Measurements from ENCODE around the gene GIPR.

GIPR gene

DNA sequence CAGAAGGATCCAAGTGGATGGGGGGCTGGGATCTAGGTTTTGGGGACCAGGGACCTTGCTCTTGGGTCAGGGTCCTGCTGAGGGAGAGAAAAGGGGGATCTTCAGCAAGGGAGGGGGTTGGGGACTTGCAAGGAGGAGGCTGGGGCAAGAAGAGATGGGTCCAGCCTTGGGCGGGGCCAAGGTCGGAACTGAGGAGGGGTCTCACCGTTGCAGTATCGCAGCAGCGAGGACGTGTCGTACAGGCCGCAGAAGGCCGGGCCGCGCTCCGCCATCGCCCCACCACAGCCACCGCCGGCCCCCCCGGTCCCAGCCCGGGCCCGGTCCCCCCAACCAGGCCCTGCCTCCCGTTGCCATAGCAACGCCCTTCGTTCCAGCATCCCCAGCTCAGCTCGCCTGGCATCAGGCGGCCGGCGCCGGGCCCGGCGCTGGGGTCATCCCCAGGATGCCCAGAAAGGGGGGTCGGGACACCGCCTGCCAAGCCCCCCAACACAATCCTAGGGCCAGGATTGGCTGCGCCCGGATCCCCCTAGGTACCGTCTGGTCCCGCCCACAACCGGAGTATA is 22.9 kb upstream of the GIPR start:
- FAIRE-seq = no peak
- no peak for DNase-seq (ENCODE audit: extremely low spot score, insufficient read length, low read depth)

DNA sequence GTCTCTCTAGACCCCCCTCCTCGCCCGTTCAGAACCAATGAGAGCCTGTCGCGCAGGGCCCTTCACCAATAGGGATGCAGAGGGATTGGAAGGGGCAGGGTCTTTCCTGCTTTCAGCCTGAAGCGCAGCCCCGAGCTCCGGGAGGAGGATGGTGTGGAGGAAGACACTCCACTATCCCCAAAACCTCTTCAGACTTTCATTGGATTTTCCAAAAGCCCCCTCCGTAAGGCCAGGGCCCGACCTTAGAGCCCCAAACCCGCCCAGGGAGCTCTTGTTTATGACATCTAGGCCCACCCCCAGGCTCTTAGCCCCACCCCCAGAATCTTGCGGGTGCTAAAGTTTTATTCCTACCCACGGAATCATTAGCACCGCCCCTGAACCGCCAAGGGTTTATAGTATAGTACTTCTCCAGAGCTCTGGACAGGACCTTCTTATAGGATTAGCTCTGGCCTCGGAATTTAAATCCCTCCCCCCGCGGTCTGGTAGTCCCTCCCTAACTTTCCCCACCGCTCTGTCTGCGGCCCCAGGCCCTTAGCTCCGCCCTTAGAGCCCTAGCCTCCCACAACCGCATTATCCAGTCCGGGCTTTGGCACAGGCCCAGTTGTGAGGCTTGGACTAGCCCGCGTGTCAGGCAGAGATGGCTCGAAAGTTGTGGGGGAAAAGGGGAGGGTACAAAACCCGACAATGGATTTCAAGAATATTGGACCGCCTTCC is 22.2 kb upstream of the GIPR start:
- peak; percentile 79 for FAIRE-seq
- DNase-seq (ENCODE audit: extremely low spot score, insufficient read length, low read depth) = no peak

DNA sequence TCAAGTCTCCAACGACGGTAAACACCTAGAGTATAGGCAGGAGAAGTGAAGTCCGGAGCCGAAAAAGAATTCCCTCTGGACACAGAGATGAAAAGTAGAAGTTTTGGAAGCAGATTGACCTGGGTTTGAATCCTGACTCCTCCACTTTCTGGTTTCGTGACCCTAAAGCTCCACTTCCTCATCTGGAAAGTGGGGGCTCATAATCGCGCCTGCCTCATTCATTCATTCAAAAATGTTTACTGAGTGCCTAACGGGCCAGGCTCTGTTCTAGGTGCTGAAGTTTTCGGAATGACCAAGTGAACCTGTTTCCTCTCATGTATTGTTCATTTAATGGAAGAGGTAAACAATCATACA is 21.7 kb upstream of the GIPR start:
- DNase-seq (ENCODE audit: extremely low spot score, insufficient read length, low read depth) = no peak
- FAIRE-seq = no peak

DNA sequence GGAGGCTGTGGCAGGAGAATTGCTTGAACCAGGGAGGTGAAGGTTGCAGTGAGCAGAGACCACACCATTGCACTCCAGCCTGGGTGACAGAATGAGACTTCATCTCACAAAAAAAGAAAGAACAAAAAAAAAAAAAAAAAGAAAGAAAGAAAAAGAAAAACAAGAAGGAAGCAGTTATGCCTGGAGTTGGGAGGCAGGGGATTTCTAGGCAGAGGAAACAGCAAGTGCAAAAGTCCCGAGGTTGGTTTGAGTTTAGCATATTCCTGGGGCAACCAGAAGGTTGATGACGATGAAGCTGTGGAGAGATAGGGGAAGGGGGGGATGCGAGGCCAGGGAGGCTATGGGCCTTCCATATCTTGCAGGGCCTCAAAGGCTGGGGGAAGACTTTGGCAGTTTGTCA is 17.3 kb upstream of the GIPR start:
- FAIRE-seq = no peak

DNA sequence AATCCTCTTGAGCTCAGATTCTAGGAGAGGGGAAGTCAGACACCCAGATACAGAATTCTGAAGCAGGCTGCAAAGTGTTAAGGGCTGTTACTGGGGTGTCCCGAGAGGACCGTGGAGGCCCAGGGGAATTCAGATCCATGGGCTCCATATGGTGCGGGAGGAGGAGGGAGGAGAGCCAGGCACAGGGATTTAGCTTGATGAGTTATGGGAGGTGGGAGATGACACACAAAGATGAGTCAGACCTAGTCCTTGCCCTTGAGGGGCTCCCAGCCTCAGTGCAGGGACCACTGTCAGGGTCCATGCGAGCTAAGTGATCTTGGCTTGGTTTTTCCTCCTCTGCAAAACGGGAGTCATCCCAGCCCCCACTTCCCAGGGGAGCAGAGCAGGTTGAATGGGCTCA is 14.4 kb upstream of the GIPR start:
- DNase-seq (ENCODE audit: extremely low spot score, insufficient read length, low read depth) (no peak), FAIRE-seq (no peak)

More for the DNA sequence above, 17.3 kb upstream of the GIPR start:
- DNase-seq (ENCODE audit: extremely low spot score, insufficient read length, low read depth) = no peak

DNA sequence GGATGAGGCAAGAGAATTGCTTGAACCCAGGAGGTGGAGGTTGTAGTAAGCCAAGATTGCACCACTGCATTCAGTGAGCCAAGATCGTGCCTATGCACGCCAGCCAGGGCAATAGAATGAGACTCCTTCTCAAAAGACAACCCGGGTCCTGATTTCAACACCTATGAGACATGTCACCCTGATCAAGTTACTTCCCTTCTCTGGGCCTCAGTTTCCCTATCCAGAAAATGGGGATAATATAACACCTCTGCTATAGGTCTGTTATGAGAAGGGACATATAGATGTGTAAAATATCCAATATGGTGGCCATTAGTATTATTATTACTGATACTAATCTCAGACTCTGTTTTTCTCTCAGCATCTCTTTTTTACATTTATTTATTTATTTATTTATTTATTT is 12.9 kb upstream of the GIPR start:
- no peak for FAIRE-seq
- no peak for DNase-seq (ENCODE audit: extremely low spot score, insufficient read length, low read depth)

DNA sequence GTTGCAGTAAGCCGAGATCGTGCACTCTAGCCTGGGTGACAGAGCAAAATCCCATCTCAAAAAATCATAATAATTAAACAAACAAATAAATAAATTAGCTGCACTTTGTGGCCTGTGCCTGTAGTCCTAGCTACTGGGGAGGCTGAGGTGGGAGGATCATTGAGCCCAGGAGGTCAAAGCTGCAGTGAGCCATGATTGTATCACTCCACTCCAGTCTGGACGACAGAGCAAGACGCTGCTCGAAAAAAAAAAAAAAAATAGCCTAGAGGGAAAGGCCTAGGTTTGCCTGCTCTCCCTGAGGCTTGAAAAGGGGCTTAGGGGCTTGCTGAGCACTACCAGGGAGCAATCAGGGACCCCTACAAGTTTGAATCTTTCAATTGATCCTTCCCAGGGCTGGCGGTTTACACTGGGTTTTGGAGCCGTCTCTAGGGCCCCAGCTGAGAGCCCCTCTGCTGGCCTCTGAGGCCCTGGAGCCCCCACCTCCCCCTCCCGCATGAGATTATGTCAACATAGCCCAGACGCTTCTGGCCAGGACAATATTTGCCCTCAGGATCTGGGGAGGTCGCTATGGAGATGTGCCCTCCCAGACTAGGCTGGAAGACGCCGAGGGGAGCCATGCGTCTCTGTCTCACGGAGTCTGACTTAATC is 10.4 kb upstream of the GIPR start:
- FAIRE-seq = no peak
- no peak for DNase-seq (ENCODE audit: extremely low spot score, insufficient read length, low read depth)

DNA sequence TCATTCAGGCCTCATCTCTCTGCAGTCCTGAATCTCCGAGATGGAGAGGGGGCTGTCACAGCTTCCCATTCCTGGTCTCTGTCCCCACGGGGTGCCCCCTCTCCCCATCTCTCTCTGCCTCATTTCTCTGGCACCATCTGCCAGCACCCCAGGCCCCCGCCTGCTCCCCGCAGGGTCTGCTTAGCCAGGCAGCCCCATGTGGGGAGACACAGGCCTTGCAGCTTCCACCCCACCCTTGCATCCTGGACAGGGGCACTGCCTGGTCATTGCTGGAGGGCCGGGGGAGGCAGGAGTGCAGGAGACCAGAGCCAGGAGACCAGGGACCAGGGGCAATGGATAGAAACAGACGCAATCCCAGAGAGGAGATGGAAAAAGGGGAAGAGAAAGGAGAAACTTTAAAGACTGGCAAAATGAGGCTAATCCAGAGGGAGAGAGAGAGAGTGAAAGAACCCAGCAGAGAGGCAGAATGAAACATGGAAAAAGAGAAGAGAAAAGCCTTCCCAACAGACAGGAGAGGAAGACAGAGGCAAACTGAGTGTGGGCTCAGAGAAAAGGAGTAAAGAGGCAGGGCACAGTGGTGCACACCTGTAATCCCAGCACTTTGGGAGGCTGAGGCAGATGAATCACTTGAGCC is 8.8 kb upstream of the GIPR start:
- DNase-seq (ENCODE audit: extremely low spot score, insufficient read length, low read depth) (no peak), FAIRE-seq (no peak)

DNA sequence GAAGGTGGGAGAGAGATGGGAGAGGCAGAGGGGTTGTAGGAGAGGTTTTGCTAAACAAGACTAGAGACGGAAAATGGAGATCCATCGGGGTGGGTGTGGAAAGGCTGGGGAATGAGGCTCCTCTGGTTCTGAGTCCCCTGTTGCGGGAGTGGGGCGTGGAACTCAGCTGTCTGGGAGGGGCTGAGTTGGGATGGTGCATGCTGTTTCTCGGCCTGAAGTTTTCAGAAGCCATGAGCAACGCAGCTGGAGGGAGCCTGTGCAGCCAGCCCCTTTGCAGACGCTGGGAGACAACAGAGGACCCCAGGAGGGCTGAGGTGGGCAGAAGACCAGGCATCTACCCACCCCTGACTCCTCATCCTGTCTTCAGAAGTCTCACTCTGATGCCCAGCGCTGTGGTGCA is 7.4 kb upstream of the GIPR start:
- no peak for FAIRE-seq

DNA sequence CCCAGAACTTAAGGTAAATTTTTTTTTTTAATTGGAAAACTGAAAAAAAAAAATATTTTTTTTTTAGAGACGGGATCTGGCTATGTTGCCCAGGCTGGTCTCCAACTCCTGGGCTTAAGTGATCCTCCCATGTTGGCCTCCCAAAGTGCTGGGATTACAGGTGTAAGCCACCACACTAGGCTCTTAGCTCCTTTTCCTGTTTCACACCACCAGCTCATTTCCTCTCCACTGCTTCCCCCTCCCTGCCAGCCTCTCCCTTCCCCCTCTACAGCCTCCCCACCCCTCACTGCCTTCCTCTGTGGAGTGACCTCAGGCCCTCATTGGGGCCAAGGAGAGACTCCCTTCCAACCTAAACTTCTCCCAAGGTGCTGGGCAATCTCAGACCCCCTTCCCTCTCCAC is 4.2 kb upstream of the GIPR start:
- no peak for FAIRE-seq
- no peak for DNase-seq (ENCODE audit: extremely low spot score, insufficient read length, low read depth)

More for the DNA sequence above, 7.4 kb upstream of the GIPR start:
- DNase-seq (ENCODE audit: extremely low spot score, insufficient read length, low read depth) = no peak

DNA sequence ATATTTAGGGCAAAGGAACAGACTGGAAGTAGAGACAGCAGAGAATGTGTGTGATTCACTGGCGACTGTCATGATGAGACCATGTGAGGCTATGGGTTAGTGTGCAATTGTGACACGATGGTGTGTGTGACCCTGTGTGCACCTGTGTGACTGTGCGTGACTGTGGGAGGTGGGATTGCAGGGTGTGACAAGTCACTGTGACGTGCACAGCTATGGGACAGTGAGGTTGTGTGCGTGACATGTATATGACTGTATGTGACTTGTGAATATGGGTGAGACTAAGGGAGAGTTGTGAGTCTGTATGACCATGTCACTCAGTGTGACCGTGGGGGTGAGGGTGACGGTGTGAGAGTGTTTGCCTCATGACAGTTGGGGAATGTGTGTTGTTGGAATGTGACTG is 3.4 kb upstream of the GIPR start:
- FAIRE-seq (no peak), DNase-seq (ENCODE audit: extremely low spot score, insufficient read length, low read depth) (no peak)

DNA sequence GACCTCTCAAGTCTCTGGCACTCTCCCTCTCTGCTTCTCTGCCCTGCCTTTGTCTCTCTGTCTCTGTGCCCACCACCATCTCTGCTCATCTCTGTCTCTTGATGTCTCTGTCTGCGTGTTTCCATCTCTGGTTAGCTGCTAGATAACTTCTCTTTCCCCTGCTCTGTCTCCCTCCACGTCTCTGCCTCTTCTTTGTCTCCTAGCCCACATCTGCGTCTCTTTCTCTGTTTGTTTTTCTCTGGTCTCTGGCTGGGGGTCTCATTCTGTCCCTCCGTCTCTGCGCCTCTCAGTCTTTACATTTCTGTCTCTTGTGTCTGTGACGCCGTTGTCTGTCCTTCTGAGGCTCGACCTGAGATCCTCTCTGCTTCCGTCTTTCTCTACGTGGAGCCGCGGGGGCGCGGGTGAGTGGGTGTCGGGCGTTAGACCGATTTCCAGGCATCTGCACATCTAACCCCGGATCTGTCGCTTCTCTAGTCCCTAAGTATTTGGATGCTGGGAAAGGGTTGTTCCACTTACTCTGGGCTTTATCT is 386 bp downstream of the GIPR start:
- peak; percentile 15 for FAIRE-seq
- no peak for DNase-seq (ENCODE audit: extremely low spot score, insufficient read length, low read depth)

DNA sequence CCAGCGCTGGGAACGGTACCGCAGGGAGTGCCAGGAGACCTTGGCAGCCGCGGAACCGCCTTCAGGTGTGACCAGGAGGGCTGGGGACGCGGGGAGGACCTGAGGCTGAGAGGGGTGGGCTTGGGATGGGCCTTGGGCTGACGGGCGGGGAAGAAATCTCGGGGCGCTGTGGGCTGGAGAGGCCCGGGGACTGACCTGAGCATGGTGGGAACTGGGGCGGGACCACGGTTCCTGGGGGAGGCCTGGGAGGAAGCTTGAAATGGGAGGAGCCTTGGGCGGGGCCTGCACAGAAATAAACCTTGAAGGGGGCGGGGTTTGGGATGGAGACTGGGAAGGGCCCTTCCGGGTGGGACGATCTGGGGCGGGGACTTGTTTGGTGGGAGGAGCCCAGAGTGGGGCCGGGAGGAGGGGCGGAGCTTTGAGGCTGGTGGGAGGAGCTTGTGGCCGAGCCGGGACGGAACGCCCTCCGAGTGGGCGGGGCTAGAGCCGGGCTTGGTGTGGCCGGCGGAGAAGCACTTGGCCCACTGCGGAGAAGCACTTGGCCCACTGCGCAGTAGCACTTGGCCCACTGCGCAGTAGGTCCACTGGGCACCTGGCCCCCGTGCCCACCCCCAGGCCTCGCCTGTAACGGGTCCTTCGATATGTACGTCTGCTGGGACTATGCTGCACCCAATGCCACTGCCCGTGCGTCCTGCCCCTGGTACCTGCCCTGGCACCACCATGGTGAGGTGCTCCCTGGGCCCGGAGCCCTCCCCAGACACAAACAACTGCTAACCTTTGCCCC is 2.8 kb downstream of the GIPR start:
- peak; percentile 93 for DNase-seq (ENCODE audit: extremely low spot score, insufficient read length, low read depth)
- peak; percentile 98 for FAIRE-seq

DNA sequence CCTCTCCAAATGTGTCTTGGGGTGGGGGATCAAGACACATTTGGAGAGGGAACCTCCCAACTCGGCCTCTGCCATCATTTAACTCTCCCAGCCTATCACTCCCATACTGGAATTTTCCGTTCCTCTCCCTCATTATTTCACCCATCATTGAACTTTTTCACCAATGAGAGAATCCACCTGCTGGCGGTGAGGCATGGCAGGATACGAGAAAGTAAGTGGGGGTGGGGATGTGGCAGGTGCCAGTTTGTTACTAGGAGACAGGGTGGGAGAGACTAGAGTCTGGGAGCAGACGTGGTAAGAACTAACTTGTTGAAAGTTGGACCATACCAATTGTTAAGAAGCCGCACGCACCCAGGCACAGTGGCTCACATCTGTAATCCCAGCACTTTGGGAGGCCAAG is 6.9 kb downstream of the GIPR start:
- no peak for DNase-seq (ENCODE audit: extremely low spot score, insufficient read length, low read depth)
- FAIRE-seq = no peak

DNA sequence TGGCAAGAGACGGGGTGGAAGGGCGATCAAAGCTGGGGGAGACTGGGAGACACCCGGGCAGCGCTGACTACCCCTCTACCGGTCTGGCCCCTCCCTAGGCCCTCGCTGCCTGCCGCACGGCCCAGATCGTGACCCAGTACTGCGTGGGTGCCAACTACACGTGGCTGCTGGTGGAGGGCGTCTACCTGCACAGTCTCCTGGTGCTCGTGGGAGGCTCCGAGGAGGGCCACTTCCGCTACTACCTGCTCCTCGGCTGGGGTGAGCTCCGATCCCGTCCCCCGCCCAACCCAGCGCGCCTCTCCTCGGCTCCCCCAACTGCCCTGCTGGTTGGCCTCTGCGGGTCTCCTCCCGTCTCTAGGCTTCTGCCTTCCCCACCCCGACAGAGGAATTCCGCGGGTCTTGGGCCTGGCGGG is 8.8 kb downstream of the GIPR start:
- DNase-seq (ENCODE audit: extremely low spot score, insufficient read length, low read depth) (no peak), FAIRE-seq (no peak)

DNA sequence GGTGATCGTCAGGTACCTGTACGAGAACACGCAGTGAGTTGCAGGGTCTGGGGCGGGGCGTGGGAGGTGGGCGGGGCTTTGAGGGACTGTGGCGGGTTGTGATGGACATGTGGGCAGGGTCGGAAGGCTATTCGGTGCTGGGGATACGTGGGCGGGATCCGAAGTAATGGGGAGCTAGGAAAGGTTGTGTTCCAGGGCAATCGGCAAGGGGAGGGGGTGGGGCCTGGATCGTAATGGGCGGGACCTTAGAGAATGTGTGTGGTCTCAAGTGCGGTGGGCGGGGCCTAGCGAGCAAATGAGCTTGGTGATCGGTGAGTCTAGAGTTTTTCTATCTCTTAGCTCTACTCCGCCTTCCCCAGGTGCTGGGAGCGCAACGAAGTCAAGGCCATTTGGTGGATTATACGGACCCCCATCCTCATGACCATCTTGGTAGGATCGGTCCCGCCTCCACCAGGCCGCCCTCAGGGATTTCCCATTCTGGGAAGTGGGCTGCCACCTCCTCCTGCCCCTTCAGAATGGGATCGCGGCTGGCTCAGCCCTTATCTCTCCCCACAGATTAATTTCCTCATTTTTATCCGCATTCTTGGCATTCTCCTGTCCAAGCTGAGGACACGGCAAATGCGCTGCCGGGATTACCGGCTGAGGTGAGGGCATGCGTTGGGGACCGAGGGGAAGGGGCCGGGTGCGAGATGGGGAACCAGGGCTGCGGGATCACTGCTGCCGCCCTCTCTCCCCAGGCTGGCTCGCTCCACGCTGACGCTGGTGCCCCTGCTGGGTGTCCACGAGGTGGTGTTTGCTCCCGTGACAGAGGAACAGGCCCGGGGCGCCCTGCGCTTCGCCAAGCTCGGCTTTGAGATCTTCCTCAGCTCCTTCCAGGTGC is 9.6 kb downstream of the GIPR start:
- DNase-seq (ENCODE audit: extremely low spot score, insufficient read length, low read depth) (peak; percentile 79), FAIRE-seq (peak; percentile 91)

DNA sequence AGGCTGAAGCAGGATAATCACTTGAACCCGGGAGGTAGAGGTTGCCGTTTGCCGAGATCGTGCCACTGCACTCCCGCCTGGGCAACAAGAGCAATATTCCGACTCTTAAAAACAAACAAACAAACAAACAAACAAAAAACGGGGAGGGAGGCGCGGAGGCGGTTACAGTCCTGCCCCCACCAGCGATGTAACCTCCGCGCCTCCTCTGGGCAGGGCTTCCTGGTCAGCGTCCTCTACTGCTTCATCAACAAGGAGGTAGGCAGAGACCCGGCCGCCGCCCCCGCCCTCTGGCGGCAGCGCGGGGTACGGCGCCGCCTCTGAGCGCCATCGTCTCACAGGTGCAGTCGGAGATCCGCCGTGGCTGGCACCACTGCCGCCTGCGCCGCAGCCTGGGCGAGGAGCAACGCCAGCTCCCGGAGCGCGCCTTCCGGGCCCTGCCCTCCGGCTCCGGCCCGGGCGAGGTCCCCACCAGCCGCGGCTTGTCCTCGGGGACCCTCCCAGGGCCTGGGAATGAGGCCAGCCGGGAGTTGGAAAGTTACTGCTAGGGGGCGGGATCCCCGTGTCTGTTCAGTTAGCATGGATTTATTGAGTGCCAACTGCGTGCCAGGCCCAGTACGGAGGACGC is 13.5 kb downstream of the GIPR start:
- peak; percentile 60 for FAIRE-seq
- DNase-seq (ENCODE audit: extremely low spot score, insufficient read length, low read depth) = no peak

DNA sequence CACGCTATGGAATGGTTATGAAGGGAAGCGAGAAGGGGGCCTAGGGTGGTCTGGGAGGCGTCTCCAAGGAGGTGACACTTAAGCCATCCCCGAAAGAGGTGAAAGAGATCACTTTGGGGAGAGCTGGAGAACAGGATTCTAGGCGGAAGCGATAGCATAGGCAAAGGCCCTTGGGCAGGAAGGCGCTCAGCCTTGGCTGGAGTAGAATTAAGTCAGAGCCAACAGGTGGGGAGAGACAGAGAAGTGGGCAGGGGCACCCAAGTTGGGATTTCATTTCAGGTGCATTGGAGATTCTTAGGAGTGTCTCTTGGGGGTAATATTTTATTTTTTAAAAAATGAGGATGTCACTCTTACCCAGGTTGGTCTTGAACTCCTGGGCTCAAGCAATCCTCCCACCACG is 14.1 kb downstream of the GIPR start:
- FAIRE-seq (no peak), DNase-seq (ENCODE audit: extremely low spot score, insufficient read length, low read depth) (no peak)

DNA sequence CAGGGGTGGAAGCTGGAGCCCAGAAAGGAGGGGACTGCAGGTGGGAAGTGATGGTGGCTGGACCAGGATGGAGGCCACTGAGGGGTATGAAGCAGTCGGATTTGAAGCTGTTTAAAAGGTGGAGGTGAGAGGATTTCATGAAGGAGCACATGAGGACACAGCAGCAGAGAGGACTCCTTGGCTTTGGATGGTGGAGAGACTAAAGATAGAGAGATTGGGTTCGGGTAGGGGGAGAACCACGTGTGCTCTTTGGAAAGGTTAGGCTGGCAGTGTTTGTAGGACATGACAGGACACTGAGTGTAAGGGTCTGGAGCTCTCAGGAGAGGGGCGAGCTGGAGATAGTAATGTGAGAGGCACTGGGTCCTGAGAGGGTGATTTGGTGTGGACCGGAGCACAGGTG is 14.9 kb downstream of the GIPR start:
- DNase-seq (ENCODE audit: extremely low spot score, insufficient read length, low read depth) = no peak
- no peak for FAIRE-seq
